KMS-11 (cell line): Measurements from ENCODE around the gene ANO3.

Source experiments
- H2AFZ ChIP-seq: fragments of 200-600 bp; sonication (generic); 2 replicates; pipeline ENCODE4 v1.6.1; 2016; ENCODE audit warnings: antibody characterized with exemption, mixed run types, low read depth
- H3K27ac ChIP-seq: fragments of 200-600 bp; sonication (generic); 2 replicates; pipeline ENCODE4 v1.6.1; 2016; ENCODE audit warnings: mild to moderate bottlenecking, mixed run types
- H3K27me3 ChIP-seq: fragments of 200-600 bp; sonication (generic); 2 replicates; pipeline ENCODE4 v1.6.1; 2017; ENCODE audit warnings: mild to moderate bottlenecking, low read depth, mixed run types, moderate library complexity; ENCODE audit not compliant: insufficient read depth
- H3K36me3 ChIP-seq: fragments of 200-600 bp; sonication (generic); 2 replicates; pipeline ENCODE4 v1.6.1; 2017; ENCODE audit warnings: mild to moderate bottlenecking, mixed run types; ENCODE audit not compliant: insufficient read depth
- H3K4me1 ChIP-seq: fragments of 200-600 bp; sonication (generic); 2 replicates; pipeline ENCODE4 v1.6.1; 2016; ENCODE audit warnings: mild to moderate bottlenecking, low read depth, mixed run types; ENCODE audit not compliant: poor library complexity, severe bottlenecking
- H3K4me2 ChIP-seq: fragments of 200-600 bp; sonication (generic); 2 replicates; pipeline ENCODE4 v1.7.0; 2016; ENCODE audit warnings: mild to moderate bottlenecking, mixed run types
- H3K4me3 ChIP-seq: fragments of 200-600 bp; sonication (generic); IDR thresholded peaks from 2 replicates; pipeline ENCODE4 v1.6.1; 2017; ENCODE audit warnings: low read depth, low read length, mixed read lengths; ENCODE audit not compliant: insufficient read depth
- H3K79me2 ChIP-seq: fragments of 200-600 bp; sonication (generic); 2 replicates; pipeline ENCODE4 v1.6.1; 2016; ENCODE audit warnings: low read depth, mixed run types; ENCODE audit not compliant: insufficient read depth
- H3K9ac ChIP-seq: fragments of 200-600 bp; sonication (generic); 2 replicates; pipeline ENCODE4 v1.6.1; 2016; ENCODE audit warnings: mild to moderate bottlenecking, mixed run types
- H4K20me1 ChIP-seq: fragments of 200-600 bp; sonication (generic); 2 replicates; pipeline ENCODE4 v1.6.1; 2016; ENCODE audit warnings: mild to moderate bottlenecking, mixed run types; ENCODE audit not compliant: insufficient read depth
- CTCF ChIP-seq: fragments of 200-600 bp; sonication (generic); conservative IDR thresholded peaks from 2 replicates; pipeline ENCODE4 v1.6.1; 2017; ENCODE audit warnings: low read depth, mild to moderate bottlenecking, antibody characterized with exemption, low read length, moderate library complexity, mixed read lengths

ANO3 gene

GRCh38 chr11:26688701-26689100, 356.8 kb downstream of the ANO3 start:
- no peaks in the 10 kb centered on the region for H3K79me2 ChIP-seq
- no peak overlapping the region for H3K4me2 ChIP-seq
- H3K9ac ChIP-seq = no peak overlapping the region
- no peaks in the 10 kb centered on the region for H3K27me3 ChIP-seq
- H3K36me3 ChIP-seq = no peaks in the 10 kb centered on the region
- H2AFZ ChIP-seq = no peak overlapping the region
- H3K4me1 ChIP-seq = no peaks in the 10 kb centered on the region
- no peak for TF ChIP-seq CTCF
- H4K20me1 ChIP-seq = no peaks in the 10 kb centered on the region
- H3K4me3 ChIP-seq = no peak overlapping the region
- H3K27ac ChIP-seq = no peak overlapping the region

- Histone ChIP-seq H2AFZ (no peak overlapping the region), H3K9ac (no peak overlapping the region)
- no peak for TF ChIP-seq CTCF
These were observed 364.4 kb downstream of the ANO3 start for GRCh38 chr11:26696330-26696729.

GRCh38 chr11:26698224-26698623, 366.3 kb downstream of the ANO3 start:
- no peak overlapping the region for H3K4me3 ChIP-seq
- no peak for TF ChIP-seq CTCF

More at GRCh38 chr11:26696330-26696729, 364.4 kb downstream of the ANO3 start:
- Histone ChIP-seq H3K27me3 (no peaks in the 10 kb centered on the region), H3K4me1 (no peaks in the 10 kb centered on the region), H3K4me3 (no peak overlapping the region), H3K79me2 (no peaks in the 10 kb centered on the region), H3K36me3 (no peaks in the 10 kb centered on the region), H3K4me2 (no peak overlapping the region), H4K20me1 (no peaks in the 10 kb centered on the region), H3K27ac (no peak overlapping the region)

GRCh38 chr11:26700574-26701235, 368.8 kb downstream of the ANO3 start:
- no peak overlapping the region for H3K4me3 ChIP-seq
- H3K27me3 ChIP-seq = no peaks in the 10 kb centered on the region
- no peak overlapping the region for H3K4me2 ChIP-seq
- no peak overlapping the region for H3K27ac ChIP-seq
- no peaks in the 10 kb centered on the region for H3K4me1 ChIP-seq
- H3K9ac ChIP-seq = no peak overlapping the region
- no peaks in the 10 kb centered on the region; the same call in 1 of the 2 replicates for H3K79me2 ChIP-seq
- no peaks in the 10 kb centered on the region for H4K20me1 ChIP-seq
- H2AFZ ChIP-seq = no peak overlapping the region
- no peak for TF ChIP-seq CTCF
- no peaks in the 10 kb centered on the region for H3K36me3 ChIP-seq

More at GRCh38 chr11:26698224-26698623, 366.3 kb downstream of the ANO3 start:
- no peak overlapping the region for H3K27ac ChIP-seq
- no peak overlapping the region for H2AFZ ChIP-seq
- no peak overlapping the region for H3K4me2 ChIP-seq
- H3K27me3 ChIP-seq = no peaks in the 10 kb centered on the region
- no peaks in the 10 kb centered on the region; the same call in 1 of the 2 replicates for H3K79me2 ChIP-seq
- H3K9ac ChIP-seq = no peak overlapping the region
- no peaks in the 10 kb centered on the region for H4K20me1 ChIP-seq
- H3K4me1 ChIP-seq = no peaks in the 10 kb centered on the region
- no peaks in the 10 kb centered on the region for H3K36me3 ChIP-seq
